NCI-H345 (cell line): ENCODE results near the gene FAM50B.

Experiments
- DNase-seq: peaks from one replicate; lab custom pipeline; 2025; lab: John Stamatoyannopoulos, UW

Gene FAM50B

GRCh38 chr6:3848925-3849605 lies at the start of gene FAM50B:
TSS of gene FAM50B (plus strand) at chr6:3849373. CDS start at chr6:3849812, 439 bp downstream.
- DNase-seq: no peak

GRCh38 chr6:3799719-3800118 lies 49.5 kb upstream of the FAM50B start:
- no peak for DNase-seq

GRCh38 chr6:3800850-3801591 lies 48.2 kb upstream of the FAM50B start:
- no peak for DNase-seq

GRCh38 chr6:3801960-3802359 lies 47.2 kb upstream of the FAM50B start:
- no peak for DNase-seq

GRCh38 chr6:3803627-3804468 lies 45.3 kb upstream of the FAM50B start:
- DNase-seq: no peak

- DNase-seq: no peak
Measured at GRCh38 chr6:3804964-3805363, 44.2 kb upstream of the FAM50B start.

GRCh38 chr6:3805448-3806123 lies 43.6 kb upstream of the FAM50B start:
- DNase-seq: no peak

- no peak for DNase-seq
Measured at GRCh38 chr6:3806169-3806922, 42.8 kb upstream of the FAM50B start.

GRCh38 chr6:3808199-3808598 lies 41.0 kb upstream of the FAM50B start:
- no peak for DNase-seq

GRCh38 chr6:3808759-3809514 lies 40.2 kb upstream of the FAM50B start:
- no peak for DNase-seq

- DNase-seq: no peak
Measured at GRCh38 chr6:3809515-3809891, 39.7 kb upstream of the FAM50B start.

GRCh38 chr6:3809982-3810381 lies 39.2 kb upstream of the FAM50B start:
- no peak for DNase-seq

- no peak for DNase-seq
Measured at GRCh38 chr6:3811191-3811590, 38.0 kb upstream of the FAM50B start.

GRCh38 chr6:3812596-3812995 lies 36.6 kb upstream of the FAM50B start:
- no peak for DNase-seq

GRCh38 chr6:3813150-3813780 lies 35.9 kb upstream of the FAM50B start:
- no peak for DNase-seq

GRCh38 chr6:3813918-3814317 lies 35.3 kb upstream of the FAM50B start:
- DNase-seq: no peak

- DNase-seq: no peak
Measured at GRCh38 chr6:3814539-3814938, 34.6 kb upstream of the FAM50B start.

GRCh38 chr6:3816251-3816650 lies 32.9 kb upstream of the FAM50B start:
- no peak for DNase-seq

- no peak for DNase-seq
Measured at GRCh38 chr6:3819161-3820110, 29.7 kb upstream of the FAM50B start.
